A549 (cell line): ENCODE measurements around the gene PCDH15. TPM values are rescaled to one million over a fixed set of nuclear protein-coding genes. Genes with fewer than 3 reads are reported as not detected.

Experiments
- ATAC-seq, 2 experiments: fragments of 200-7000 bp in 1 of 2; fragments of >200 bp in 1 of 2; cut with Nextera tagmentation in 1 of 2; cut with Tn5 transposase in 1 of 2; 3 replicates each; pipeline versions ENCODE4 v1.8.0 to v1.9.1; 2018 to 2020; ENCODE audit warnings: mild to moderate bottlenecking in 1 of 2, moderate library complexity in 1 of 2
- CTCF ChIA-PET: fragments of 300-600 bp; sonication (Branson Sonifier 250); formaldehyde crosslinking; extraction: SDS; loops from one replicate; lab custom pipeline; 2021; ENCODE audit warnings: antibody characterized with exemption, inconsistent platforms; lab: Yijun Ruan, JAX
- POLR2A ChIA-PET: fragments of 350-600 bp; formaldehyde crosslinking; extraction: SDS; loops from one replicate; lab custom pipeline; 2021; ENCODE audit warnings: antibody characterized with exemption, inconsistent platforms; lab: Yijun Ruan, JAX
- DNase-seq, 2 experiments: peaks; one replicate each; pipeline versions ENCODE4 v3.0.0 to v3.0.0-alpha.2; 2011 to 2016; ENCODE audit warnings: low read depth in 1 of 2, low spot score in 1 of 2
- FAIRE-seq: peaks from 2 replicates; lab custom pipeline; 2011; peaks lifted over from hg19 to GRCh38; lab: Jason Lieb, UNC
- H3K27ac ChIP-seq, 2 experiments: fragments of >200 bp; sonication (Bioruptor Twin); formaldehyde crosslinking; 3 replicates each; pipeline ENCODE4 v1.5.1; 2016 to 2017
- H3K4me1 ChIP-seq: fragments of >200 bp; sonication (Bioruptor Twin); formaldehyde crosslinking; 3 replicates; pipeline ENCODE4 v1.6.1; 2016
- H3K4me2 ChIP-seq: fragments of >200 bp; sonication (Bioruptor Twin); formaldehyde crosslinking; 3 replicates; pipeline ENCODE4 v1.6.1; 2016
- H3K4me3 ChIP-seq: fragments of >200 bp; sonication (Bioruptor Twin); formaldehyde crosslinking; 3 replicates; pipeline ENCODE4 v1.5.1; 2016
- H3K9me3 ChIP-seq: fragments of >200 bp; sonication (Bioruptor Twin); formaldehyde crosslinking; 3 replicates; pipeline ENCODE4 v1.6.1; 2016
- CBX8 ChIP-seq: fragments of 200-600 bp; sonication (generic); IDR thresholded peaks from 2 replicates; pipeline ENCODE4 v1.6.1; 2016
- EP300 ChIP-seq, 2 experiments: fragments of >200 bp; sonication (Bioruptor Twin); formaldehyde crosslinking; IDR thresholded peaks; 2 replicates in 1 of 2; 3 replicates in 1 of 2; pipeline ENCODE4 v1.6.1; 2016 to 2017
- FOXS1 ChIP-seq: fragments of 250-450 bp; sonication (Bioruptor Pico); IDR thresholded peaks from 2 replicates; pipeline ENCODE4 v1.5.0; 2020; ENCODE audit warnings: mild to moderate bottlenecking, moderate library complexity
- HOXA7 ChIP-seq: fragments of 250-450 bp; sonication (Bioruptor Pico); IDR thresholded peaks from 2 replicates; pipeline ENCODE4 v1.5.0; 2020; ENCODE audit warnings: mild to moderate bottlenecking, moderate library complexity
- HOXB13 ChIP-seq: fragments of 250-450 bp; sonication (Bioruptor Pico); IDR thresholded peaks from 2 replicates; pipeline ENCODE4 v1.5.0; 2020; ENCODE audit warnings: low read depth, mild to moderate bottlenecking, moderate library complexity
- HOXB5 ChIP-seq: fragments of 250-450 bp; sonication (Bioruptor Pico); IDR thresholded peaks from 2 replicates; pipeline ENCODE4 v1.5.0; 2020; ENCODE audit warnings: mild to moderate bottlenecking, moderate library complexity
- JUN ChIP-seq, 2 experiments: fragments of >200 bp; sonication (Bioruptor Twin); formaldehyde crosslinking; IDR thresholded peaks; 2 replicates in 1 of 2; 3 replicates in 1 of 2; pipeline ENCODE4 v1.6.1; 2016 to 2017
- KDM5A ChIP-seq: fragments of 200-600 bp; sonication (generic); IDR thresholded peaks from 2 replicates; pipeline ENCODE4 v1.6.1; 2016; ENCODE audit warnings: antibody characterized with exemption, mild to moderate bottlenecking
- MAFK ChIP-seq: fragments of 450-650 bp; IDR thresholded peaks from 2 replicates; pipeline ENCODE4 v1.6.1; 2014; ENCODE audit not compliant: partially characterized antibody
- NPAS2 ChIP-seq: fragments of 250-450 bp; sonication (Bioruptor Pico); IDR thresholded peaks from 2 replicates; pipeline ENCODE4 v1.8.0; 2022; ENCODE audit warnings: mild to moderate bottlenecking, moderate library complexity, borderline replicate concordance
- NR3C1 ChIP-seq: fragments of >200 bp; sonication (Bioruptor Twin); formaldehyde crosslinking; IDR thresholded peaks from 3 replicates; pipeline ENCODE4 v1.6.1; 2017
- RCOR1 ChIP-seq: fragments of 150-350 bp; IDR thresholded peaks from 2 replicates; pipeline ENCODE4 v1.6.1; 2014; ENCODE audit warnings: antibody characterized with exemption, low read length, low read depth
- RFX5 ChIP-seq: fragments of 450-650 bp; IDR thresholded peaks from 2 replicates; pipeline ENCODE4 v1.7.1; 2014; ENCODE audit warnings: antibody characterized with exemption, mild to moderate bottlenecking, moderate library complexity
- SREBF2 ChIP-seq: fragments of 450-650 bp; IDR thresholded peaks from 2 replicates; pipeline ENCODE4 v1.6.1; 2014; ENCODE audit warnings: mild to moderate bottlenecking, moderate library complexity
- TFCP2L1 ChIP-seq: fragments of 250-450 bp; sonication (Bioruptor Pico); IDR thresholded peaks from 2 replicates; pipeline ENCODE4 v1.5.0; 2021; ENCODE audit warnings: mild to moderate bottlenecking
- ZNF302 ChIP-seq: fragments of 250-450 bp; sonication (Bioruptor Pico); IDR thresholded peaks from 2 replicates; pipeline ENCODE4 v1.9.0; 2021; ENCODE audit warnings: inconsistent platforms, mild to moderate bottlenecking, moderate library complexity
- ZSCAN20 ChIP-seq: fragments of 250-450 bp; sonication (Bioruptor Pico); IDR thresholded peaks from 2 replicates; pipeline ENCODE4 v1.8.0; 2022; ENCODE audit warnings: mild to moderate bottlenecking, moderate library complexity
- WGBS: methylation state at CpG from one replicate; pipeline ENCODE4 v1.1.6; 2017; ENCODE audit errors: missing lambda C conversion rate; 5-methylcytosine and 5-hydroxymethylcytosine counted together
- polyA plus RNA-seq, 4 experiments: library from polyadenylated mRNA; depleted of rRNA in 3 of 4; stranded (reverse); fragments of >200 nt; fragmentation: RNase III in 1 of 4; extraction: RNeasy Plus Mini Kit Qiagen cat#74134 plus additional on column Dnase treatment in 1 of 4; gene quantifications; 2 replicates in 3 of 4; 3 replicates in 1 of 4; pipeline ENCODE4 v1.2.3, GENCODE V29; 2011 to 2017
- TF ChIP-seq, protein P1 (sequence below): fragments of 250-450 bp; sonication (Bioruptor Pico); IDR thresholded peaks from 2 replicates; pipeline ENCODE4 v1.5.0; 2021; ENCODE audit warnings: mild to moderate bottlenecking, moderate library complexity, borderline replicate concordance
- TF ChIP-seq, protein P2 (sequence below): IDR thresholded peaks from 2 replicates; pipeline ENCODE4 v1.6.1; 2012
- TF ChIP-seq, protein P3 (sequence below): fragments of 150-350 bp; IDR thresholded peaks from 2 replicates; pipeline ENCODE4 v1.6.1; 2014; ENCODE audit warnings: low read depth, mild to moderate bottlenecking, low read length
- TF ChIP-seq, protein P4 (sequence below): IDR thresholded peaks from 2 replicates; pipeline ENCODE4 v1.6.1; 2012; ENCODE audit warnings: low read depth, borderline replicate concordance

PCDH15 gene
- polyA plus RNA-seq, 2 of the 4 experiments (the other 2 are of a cell fraction) = 0.03 TPM; not detected in 1

DNA sequence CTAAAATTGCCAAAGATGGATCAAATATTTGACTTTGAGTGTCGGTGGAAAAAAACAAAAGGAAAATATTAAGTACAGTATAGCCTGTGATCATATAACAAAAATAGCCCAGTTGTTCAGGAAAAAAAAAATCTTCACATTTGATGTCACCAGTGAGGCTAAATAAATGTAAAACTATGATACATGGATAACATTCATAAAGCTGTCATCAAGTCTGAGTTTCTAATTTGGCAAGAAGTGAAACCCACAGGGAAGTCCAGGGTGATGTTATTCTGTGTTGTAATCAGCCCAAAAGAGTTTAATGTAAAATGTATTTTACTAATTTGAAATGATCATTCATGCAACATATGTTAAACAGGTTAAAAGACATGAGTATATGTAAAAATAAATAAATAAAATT is 908.0 kb downstream of the PCDH15 start:
- H3K4me3 ChIP-seq = no peak overlapping the region
- ChIA-PET CTCF (no interaction called here), POLR2A (no interaction called here)
- H3K4me2 ChIP-seq = no peak overlapping the region
- 50% methylated on average over 1 of the region's 1 CpG for WGBS
- TF ChIP-seq HOXB13 (CRISPR knock-in tag) = no peak
- no peak for DNase-seq
- no peak for FAIRE-seq
- no peaks in the 10 kb centered on the region for H3K9me3 ChIP-seq
- no peak for ATAC-seq
- H3K27ac ChIP-seq = no peak overlapping the region
- H3K4me1 ChIP-seq = no peaks in the 10 kb centered on the region

DNA sequence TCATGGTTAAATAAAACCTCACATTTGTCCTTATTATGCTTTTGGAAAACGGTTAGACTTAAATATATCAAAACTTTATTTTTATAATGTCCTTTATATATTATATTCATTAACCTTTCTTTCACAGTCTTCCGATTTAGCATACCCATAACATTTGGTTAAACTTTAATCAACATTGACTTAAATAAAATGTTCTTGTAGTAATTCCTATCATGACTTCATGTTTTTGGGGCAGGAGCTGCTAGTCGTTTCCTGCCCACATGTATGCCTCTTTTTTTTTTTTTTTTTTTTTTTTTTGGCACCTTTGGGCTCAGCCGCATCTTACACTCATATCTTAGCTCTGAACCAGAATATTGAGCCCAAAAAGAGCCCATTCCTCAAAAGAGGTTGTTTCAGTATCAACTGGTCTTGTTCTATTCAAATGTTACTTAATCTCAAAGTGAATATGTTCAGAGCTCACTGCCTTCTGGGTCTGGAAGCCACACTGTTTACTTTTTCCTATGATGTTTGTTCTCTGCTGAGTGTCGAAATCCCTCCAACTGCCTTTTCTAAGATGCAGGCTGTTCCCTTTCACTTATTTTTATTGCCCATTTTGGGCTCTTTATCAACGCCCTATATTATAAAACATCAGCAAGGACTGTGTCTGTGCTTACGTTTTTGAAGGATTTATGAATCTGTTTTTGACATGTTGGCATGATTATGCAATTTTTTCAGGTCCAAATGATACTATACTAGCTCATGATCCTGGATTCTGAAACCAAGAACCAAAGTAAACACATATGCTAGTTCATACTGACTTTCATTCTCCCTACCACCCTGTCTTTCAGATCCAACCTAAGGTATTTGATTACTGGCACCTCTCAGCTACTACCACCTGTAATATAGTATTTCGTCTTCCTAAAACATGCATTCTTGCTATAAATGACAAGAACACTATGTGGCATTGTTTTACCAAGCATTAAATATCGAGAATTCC is 914.4 kb downstream of the PCDH15 start:
- no peak overlapping the region for H3K4me3 ChIP-seq
- TF ChIP-seq KDM5A (no peak), HOXB5 (CRISPR knock-in tag) (no peak), ZNF302 (CRISPR knock-in tag) (no peak), CBX8 (no peak), MAFK (no peak), RFX5 (no peak), HOXB13 (CRISPR knock-in tag) (no peak), TFCP2L1 (no peak), NPAS2 (no peak)
- TF ChIP-seq, protein P1, sequence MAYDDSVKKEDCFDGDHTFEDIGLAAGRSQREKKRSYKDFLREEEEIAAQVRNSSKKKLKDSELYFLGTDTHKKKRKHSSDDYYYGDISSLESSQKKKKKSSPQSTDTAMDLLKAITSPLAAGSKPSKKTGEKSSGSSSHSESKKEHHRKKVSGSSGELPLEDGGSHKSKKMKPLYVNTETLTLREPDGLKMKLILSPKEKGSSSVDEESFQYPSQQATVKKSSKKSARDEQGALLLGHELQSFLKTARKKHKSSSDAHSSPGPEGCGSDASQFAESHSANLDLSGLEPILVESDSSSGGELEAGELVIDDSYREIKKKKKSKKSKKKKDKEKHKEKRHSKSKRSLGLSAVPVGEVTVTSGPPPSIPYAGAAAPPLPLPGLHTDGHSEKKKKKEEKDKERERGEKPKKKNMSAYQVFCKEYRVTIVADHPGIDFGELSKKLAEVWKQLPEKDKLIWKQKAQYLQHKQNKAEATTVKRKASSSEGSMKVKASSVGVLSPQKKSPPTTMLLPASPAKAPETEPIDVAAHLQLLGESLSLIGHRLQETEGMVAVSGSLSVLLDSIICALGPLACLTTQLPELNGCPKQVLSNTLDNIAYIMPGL (CRISPR knock-in tag) = no peak
- TF ChIP-seq, protein P2, sequence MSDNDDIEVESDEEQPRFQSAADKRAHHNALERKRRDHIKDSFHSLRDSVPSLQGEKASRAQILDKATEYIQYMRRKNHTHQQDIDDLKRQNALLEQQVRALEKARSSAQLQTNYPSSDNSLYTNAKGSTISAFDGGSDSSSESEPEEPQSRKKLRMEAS = no peak
- CTCF ChIA-PET = no interaction called here
- H3K27ac ChIP-seq = no peak overlapping the region
- peak in 1 of 2 experiments; percentile 23 for DNase-seq
- no peaks in the 10 kb centered on the region for H3K9me3 ChIP-seq
- WGBS = 4% methylated on average over 9 of the region's 9 CpGs
- H3K4me2 ChIP-seq = 0 out of 3 replicates have a peak overlapping the region, but pooled peaks have one; percentile 5
- no peak for ATAC-seq
- FAIRE-seq = no peak
- POLR2A ChIA-PET = no interaction called here
- no peaks in the 10 kb centered on the region for H3K4me1 ChIP-seq

DNA sequence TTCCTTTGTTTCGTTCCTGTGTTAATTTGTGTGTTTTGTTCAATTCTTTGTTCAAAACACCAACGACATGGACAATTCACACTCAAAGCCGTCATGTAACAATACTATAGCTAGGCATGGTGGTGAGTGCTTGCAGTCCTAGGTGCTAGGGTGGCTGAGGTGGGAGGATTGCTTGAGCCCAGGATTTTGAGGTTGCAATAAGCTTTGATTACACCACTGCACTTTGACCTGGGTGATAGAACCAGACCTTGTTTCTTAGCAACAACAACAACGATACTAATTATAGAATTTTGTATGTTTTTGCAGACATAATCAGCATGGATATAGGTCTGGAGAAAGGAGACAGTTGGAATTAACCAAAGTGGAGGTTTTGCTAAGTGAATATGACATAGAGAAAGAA is 936.2 kb downstream of the PCDH15 start:
- no peak for ATAC-seq
- ChIA-PET POLR2A (no interaction called here), CTCF (no interaction called here)
- 9% methylated on average over 4 of the region's 4 CpGs for WGBS
- FAIRE-seq = no peak
- no peaks in the 10 kb centered on the region for H3K4me1 ChIP-seq
- H3K27ac ChIP-seq = no peak overlapping the region
- H3K4me3 ChIP-seq = no peak overlapping the region
- TF ChIP-seq, protein P3, sequence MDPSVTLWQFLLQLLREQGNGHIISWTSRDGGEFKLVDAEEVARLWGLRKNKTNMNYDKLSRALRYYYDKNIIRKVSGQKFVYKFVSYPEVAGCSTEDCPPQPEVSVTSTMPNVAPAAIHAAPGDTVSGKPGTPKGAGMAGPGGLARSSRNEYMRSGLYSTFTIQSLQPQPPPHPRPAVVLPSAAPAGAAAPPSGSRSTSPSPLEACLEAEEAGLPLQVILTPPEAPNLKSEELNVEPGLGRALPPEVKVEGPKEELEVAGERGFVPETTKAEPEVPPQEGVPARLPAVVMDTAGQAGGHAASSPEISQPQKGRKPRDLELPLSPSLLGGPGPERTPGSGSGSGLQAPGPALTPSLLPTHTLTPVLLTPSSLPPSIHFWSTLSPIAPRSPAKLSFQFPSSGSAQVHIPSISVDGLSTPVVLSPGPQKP = no peak
- TF ChIP-seq ZSCAN20 (CRISPR knock-in tag) (no peak), TFCP2L1 (no peak), HOXB5 (CRISPR knock-in tag) (no peak), EP300 (IDR thresholded peaks at IDR 0.05) (no peak), RCOR1 (no peak), SREBF2 (no peak), FOXS1 (no peak), HOXA7 (CRISPR knock-in tag) (no peak), NR3C1 (no peak), JUN (IDR thresholded peaks at IDR 0.05) (no peak), CBX8 (no peak)
- TF ChIP-seq, protein P4, sequence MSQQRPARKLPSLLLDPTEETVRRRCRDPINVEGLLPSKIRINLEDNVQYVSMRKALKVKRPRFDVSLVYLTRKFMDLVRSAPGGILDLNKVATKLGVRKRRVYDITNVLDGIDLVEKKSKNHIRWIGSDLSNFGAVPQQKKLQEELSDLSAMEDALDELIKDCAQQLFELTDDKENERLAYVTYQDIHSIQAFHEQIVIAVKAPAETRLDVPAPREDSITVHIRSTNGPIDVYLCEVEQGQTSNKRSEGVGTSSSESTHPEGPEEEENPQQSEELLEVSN = no peak
- H3K4me2 ChIP-seq = no peak overlapping the region
- H3K9me3 ChIP-seq = no peaks in the 10 kb centered on the region
- DNase-seq = no peak
